NT2/D1 (cell line): ENCODE data around the gene GRIA4.

Experiments used
- SUZ12 ChIP-seq: IDR thresholded peaks from 2 replicates; pipeline ENCODE4 v1.6.1; 2011; ENCODE audit not compliant: insufficient read length, insufficient read depth; ENCODE audit errors: extremely low read depth
- YY1 ChIP-seq: IDR thresholded peaks from 2 replicates; pipeline ENCODE4 v1.6.1; 2011; ENCODE audit not compliant: insufficient read length, insufficient read depth
- ZNF274 ChIP-seq: IDR thresholded peaks from 2 replicates; pipeline ENCODE4 v1.6.1; 2011; ENCODE audit warnings: mild to moderate bottlenecking, low read depth, low read length

GRCh38 chr11:105860105-105860504 lies 250.2 kb downstream of the GRIA4 start:
- TF ChIP-seq YY1 (no peak), ZNF274 (no peak), SUZ12 (no peak)
